Stimulated activated CD4-positive, alpha-beta T cell treated with anti-CD3 and anti-CD28 coated beads, Interleukin-1b, Interleukin-23, amount 100 ng/mL, for 1 hour (primary cell): ENCODE results near the gene PARL.

ENCODE experiments used
- DNase-seq, 2 donors: peaks; one replicate each; pipeline ENCODE4 v3.0.0-alpha.2; 2020; ENCODE audit warnings: low read depth in 2 of 2

Gene PARL

DNA sequence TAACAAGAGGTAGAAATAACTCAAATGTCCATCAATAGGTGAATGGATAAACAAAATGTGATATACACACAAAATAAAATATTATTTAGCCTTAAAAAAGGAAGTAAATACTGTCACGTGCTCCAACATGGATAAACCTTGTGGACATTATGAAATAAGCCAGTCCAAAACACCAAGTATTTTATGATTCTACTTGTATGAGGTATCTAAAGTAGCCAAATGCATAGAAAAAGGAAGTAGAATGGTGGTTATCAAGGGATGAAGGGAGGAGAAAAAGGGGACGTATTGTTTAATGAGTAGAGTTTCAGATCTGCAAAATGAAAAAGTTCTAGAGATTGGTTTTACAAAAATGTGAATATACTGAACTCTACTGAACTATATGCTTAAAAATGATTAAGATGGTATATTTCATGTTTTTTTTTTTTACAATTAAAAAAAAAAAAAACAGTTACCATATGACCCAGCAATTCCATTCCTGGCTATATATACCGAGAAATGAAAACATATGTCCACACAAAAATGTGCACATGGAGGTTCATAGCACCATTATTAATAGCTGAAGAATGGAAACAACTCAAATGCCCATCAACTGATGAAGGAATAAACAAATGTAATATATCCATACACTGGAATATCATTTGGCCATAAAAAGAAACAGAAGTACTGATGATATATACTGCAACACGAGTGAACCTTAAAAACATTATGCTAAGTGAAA, 30.2 kb downstream of the PARL start:
- no peak for DNase-seq

DNA sequence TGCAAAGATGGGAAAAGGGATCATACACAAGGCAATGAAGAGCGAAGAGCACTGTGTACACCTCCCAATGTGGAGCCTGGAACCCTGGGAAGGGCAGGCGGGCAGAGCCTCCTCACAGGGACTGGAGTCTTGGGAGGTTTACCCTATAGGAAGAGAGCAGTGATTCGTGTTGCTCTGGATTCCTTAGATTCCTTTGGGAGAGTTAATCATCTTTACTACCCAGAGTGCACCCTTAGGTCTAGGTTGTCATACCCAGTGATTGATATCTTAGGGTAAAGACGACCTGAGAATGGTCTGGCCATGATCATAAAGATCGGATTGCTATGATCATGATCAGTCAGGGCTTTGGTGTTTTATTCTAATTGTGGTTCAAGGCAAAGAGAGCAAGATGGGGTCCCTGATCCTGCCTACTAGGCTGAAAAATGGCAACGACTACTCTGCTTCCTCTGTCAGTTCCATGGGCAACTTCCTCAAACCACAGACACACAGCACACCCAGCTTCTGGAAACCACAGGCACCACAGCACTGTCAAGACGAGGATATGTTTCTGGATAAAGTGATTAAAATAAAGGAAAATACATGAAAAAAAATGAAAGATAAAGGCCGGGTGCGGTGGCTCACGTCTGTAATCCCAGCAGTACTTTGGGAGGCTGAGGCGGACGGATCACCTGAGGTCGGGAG, 38.9 kb downstream of the PARL start:
- DNase-seq = no peak

DNA sequence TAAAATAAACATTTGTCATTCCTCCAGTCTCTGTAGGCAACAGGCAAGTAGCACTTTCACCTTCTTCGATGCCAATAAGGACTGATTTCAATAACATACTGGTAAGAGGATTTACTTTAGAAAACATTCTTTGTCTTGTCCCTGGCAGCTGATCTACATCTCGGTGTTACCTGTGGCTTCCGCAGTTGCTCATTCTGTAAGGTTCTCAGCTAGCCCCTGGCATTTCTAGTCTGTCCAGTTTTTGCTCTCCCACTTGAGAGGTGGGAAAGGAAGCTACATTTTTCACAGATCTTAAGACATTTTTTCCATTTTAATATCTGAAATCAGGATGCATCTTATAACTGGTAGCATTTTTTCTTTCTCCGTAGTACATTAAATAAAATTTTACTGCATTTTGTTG, 39.6 kb downstream of the PARL start:
- no peak for DNase-seq

DNA sequence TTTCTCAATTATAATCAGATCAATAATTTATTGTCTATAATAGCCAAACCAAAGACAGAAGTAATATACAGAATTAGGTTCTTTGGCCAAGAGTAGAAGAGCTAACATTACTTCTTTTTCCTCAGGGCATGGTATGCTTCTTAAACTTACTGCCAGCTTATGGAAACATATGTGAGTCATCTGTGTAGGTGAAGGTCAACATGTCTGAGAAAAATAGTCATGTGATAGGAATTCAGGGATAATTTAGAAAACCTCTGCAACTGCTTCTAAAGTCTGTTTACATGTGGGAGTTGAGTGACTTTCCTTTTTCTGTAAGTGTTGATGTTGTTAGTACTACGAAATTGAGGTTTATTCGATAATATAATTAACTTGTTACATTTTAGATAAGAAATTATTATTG, 40.1 kb downstream of the PARL start:
- DNase-seq = no peak

DNA sequence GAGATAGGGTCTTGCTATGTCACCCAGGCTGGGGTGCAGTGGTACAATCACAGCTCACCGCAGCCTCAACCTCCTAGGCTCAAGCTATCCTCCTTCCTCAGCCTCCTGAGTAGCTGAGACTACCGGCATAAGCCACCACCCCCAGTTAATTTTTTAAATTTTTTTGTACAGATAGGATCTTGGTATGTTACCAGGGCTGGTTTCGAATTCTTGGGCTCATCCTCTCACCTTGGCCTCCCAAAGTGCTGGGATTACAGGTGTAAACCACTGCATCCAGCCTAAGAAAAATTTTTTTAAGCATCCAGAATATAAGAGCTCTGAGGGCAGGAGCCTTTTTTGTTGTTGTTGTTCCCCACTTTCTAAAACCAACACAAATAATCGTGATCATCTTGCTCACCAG, 44.9 kb downstream of the PARL start:
- no peak for DNase-seq

DNA sequence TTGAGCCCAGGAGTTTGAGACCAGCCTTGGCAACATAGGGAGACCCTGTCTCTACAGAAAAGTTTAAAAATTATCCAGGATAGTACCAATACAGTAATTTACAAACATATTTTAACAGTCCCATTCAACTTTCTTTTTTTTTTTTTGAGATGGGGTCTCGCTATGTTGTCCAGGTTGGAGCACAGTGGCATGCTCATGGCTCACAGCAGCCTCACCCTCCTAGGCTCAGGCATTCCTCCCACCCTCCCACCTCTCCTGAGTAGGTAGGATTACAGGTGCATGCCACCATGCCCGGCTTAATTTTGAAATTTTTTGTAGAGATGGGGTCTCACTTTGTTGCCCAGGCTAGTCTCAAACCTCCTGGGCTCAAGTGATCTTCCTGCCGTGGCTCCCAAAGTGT, 46.8 kb downstream of the PARL start:
- DNase-seq = no peak

DNA sequence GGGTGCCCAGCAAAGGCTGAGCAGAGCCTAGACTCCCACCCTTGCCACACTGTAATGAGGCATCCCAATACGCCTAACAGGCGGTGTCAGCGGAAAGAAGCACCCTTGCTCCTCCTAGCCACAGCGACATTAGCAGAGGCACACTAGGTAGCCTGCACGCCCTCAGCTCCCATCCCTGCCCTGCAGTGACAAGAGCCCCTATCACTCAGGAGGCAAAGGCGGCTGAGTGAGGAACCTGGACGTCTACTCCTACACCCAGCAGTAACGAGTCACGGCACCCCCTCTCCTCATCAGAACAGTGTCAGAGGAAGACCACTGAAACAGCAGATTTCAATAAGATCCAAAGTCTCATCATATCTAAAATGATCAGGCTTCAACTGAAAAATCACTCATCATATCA, 47.3 kb downstream of the PARL start:
- DNase-seq = no peak

DNA sequence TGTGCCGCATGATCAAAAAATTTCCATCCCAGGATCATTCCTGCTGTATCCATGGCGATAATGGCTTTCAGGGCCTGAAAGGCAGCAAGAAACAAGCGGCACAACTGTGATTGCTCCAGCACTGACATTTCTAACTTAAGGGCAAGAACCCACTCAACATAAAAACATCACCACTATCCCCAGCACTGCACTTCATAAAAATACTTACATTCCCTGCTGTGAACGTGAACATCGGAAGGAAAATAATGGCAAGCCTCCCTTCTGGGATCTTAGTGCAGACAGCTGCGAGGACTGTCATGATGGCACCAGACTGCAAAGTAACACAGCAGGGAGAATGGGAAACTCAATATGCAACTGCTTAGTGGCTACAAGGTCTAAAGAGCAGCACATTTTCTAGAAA, 51.2 kb downstream of the PARL start:
- no peak for DNase-seq

DNA sequence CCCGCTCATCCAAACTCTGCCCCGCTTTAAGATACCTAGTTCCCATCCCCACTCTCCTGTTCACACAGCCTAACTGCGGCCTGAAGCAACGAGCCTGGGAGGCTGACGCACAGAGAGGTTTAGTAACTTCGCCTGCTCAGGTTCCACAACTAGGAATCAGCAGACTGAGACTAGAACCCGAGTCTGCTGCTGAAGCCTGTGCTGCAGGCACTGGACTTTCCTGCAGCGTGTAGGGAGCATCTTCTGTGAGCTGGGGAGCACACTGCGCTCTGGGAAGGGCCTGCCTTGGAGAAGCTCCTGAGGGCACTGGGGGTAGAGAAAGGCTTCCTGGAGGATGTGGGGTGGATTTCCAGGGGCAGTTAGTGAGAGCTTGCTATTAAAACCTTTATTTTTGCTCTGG, 54.5 kb downstream of the PARL start:
- DNase-seq = no peak

DNA sequence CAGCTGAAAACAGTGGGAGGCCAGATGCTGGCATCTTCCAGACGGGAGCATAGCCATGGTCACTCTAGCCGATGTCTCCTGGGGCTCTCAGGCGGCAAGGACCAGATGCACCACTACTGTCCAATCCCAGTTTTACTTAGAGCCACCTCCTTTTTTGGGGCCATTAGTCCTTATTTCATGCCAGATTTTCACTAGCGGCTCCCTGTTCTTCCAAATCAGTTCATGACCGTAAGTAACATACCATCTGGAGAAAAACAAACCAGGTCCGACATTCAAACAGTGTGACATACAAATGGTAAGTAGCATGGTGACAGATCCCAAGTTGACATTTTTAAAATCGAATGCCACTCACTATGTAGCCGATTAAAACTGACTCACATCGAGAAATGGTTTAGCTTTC, 55.2 kb downstream of the PARL start:
- no peak for DNase-seq

DNA sequence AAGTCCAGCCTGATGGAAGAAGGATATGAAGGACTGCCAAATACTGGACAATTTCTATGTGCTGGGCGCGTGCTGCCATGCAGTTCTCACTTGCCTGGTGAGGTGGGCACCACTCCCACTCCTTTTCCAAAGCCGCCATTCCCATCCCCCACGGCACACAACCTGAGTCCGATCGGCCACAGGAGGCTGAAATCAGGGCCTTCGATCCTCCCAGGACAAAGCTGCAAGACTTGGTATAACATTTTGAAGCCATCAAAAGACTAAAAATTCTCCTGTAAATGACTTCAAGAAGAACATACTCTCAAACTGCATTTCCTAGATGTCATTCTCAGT, 56.2 kb downstream of the PARL start:
- no peak for DNase-seq

DNA sequence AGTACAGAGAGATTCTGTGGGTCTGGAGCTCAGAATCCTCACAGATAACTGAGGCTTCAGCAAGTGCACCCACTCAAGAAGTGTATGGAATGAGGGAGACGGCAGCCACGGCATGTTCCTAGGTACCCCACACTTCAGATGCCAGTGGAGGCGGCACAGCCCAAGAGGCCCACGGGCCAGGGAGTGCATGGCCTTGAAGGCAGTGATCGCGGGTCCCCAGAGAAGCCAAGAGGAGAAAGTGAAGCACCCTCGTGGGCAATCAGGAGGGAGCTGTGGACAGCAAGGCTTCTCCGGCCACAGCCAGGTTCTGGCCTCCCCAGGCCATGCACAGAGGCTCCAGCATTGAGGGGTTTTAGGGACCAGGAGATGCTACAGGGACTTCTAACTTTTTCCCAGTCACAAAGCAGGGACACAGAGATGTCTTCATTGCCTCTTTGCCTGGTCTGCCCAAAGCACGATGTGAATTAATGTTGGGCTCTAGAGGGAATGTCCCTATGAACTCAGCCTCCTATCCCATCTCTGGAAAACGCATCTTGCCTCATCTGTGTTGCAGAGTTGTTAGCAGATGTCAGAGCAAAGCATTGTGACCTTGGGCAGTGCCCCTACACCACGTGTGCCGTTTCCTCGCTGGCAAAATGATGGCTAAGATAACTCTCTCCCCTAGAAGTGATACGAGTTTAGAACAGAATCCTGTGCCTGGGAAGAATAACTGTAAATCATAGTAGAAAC, 56.7 kb downstream of the PARL start:
- no peak for DNase-seq

DNA sequence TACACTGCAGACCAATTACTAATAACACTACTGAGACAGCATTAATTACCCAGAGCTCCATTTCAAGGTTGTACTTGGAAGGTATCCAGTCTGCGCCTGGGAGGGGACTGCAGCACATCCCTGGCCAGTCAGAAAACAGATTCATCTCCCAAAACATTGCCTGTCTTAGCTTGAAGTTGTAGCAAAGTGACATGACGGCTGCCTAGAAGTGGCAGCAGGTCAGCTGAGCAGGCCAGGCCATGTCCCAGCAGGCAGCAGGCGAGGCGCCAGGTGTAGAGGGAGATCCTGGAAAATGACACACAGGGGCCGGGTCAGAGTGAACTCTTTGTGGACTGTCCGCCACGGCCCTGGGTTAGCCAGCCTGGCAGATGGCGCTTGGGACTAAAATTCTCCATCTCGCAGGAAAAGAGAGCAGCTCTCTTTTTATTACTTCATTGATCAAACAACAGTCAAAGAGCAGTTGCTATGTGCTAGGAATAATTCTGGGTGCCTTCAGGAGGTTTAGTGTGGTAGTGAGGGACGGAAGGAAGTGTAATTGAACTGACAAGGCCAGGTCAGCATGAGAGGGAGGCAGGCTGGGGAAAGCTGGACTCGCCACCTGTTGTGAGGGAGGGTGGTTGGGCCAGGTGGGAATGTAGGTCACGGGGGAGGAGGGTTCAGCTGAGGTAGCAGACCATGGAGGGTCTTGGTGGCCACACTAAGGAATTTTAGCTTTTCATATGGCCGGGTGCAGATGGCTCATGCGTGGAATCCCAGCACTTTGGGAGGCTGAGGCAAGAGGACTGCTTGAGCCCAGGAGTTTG, 58.0 kb downstream of the PARL start:
- DNase-seq = no peak

DNA sequence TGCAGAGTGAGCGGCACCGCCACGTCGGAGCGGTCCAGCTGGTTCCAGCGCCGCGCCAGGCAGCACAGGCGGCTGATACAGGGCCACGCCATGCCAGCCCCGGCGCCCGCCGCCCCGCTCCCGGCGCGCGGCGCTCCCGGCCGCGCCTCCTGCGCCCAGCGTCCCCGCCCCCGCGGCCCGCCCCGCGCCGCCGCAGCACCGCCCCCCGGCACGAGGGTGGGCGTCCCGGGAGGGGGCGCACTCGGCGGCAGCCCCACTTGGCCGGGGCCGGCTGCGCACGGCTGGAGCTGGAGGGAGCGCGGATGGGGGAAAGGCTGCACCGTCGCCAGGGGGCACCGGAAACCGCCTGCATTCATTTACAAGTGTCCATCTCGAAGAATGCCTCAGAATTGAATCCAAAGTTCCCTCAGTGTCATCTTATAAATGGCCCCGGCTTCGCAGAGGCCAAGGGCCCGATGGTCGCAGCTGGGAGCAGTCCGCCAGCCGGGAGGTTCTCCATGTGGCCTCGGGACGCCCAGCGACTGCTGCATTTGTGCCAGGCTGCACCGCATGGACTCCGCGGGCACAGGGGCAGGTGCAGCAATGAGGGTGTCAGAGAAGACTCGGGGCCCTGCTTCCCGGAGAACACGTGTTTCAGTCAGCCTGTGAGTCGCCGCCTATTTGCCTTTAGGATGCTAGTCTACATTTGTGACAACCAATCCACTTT, 59.1 kb downstream of the PARL start, which contains the start of gene MAP6D1:
Gene MAP6D1 (minus strand): TSS at position 122 of the 706 bp plus-strand sequence. CDS start 30 bp downstream, at position 92.
- peak in 1 of 2 donors; percentile 21 for DNase-seq

DNA sequence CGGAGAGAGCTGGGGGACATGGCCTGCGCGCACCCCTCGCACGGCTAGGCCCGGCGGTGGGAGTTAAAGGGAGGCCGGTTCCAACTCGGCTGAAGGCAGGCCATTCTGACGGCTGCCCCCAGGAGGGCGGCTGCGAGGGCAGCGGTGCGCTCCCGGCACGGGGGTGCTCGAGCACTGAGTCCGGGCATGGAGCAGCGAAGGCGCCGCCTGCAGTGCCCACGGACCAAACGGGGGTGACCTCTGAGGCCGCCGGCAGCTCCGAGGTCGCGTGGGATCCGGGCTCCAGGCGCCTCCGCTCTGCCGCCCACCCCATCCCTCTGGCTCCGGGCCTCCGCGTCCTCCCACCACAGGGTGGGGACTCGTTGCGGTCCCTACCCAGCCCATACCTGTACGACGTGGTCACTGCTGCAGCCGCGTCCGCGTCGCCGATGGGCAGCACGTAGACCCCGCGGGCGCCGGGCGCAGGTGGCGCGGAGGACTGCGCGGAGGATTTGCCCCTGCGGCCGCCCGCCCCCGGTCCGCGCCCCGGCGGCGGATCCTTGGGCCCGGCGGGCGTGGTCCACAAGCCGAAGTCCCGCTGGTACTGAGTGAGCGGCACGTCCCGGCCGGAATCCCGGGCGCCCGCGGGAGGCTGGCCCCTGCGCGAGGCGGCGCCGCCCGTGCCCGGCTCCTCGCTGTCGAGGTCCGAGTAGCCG, 59.8 kb downstream of the PARL start:
- no peak for DNase-seq

DNA sequence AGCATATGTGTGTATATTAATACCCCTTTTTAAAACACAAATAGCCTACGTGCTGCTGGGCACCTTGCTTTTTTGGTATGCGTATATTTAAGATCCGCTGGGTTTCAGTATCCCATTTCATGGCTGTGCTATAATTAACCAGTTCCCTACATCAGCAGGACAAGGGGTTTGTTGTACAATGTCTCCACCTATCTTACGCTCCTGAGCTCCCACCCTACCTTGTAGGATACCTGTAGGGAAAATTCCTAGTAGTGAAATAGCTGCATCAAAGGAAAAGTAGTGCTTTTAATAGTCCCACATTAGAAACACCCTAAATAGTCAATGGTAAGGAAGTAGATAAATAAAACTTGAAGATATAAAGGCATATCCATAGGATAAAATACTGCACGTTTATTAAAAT, 60.7 kb downstream of the PARL start:
- DNase-seq = no peak

DNA sequence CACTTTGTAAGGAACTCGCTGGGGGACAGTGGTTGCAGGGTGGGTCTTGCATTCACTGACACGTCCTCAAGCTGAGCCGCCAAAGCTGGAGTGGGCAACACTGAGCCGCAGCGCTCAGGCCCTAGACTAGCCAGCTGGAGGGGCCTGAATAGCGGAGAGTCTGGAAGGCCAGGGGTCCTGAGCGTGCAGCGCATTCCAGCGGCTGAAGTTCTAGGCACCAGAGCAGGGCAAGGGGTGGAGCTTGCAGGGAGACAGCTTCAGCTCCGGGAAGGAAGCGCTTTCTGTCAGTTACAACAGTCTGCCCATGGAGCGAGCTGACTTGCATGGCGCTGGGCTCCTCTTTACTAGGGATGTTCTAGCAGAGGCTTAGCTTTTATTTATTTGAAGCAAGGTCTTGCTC, 62.0 kb downstream of the PARL start:
- DNase-seq = no peak

DNA sequence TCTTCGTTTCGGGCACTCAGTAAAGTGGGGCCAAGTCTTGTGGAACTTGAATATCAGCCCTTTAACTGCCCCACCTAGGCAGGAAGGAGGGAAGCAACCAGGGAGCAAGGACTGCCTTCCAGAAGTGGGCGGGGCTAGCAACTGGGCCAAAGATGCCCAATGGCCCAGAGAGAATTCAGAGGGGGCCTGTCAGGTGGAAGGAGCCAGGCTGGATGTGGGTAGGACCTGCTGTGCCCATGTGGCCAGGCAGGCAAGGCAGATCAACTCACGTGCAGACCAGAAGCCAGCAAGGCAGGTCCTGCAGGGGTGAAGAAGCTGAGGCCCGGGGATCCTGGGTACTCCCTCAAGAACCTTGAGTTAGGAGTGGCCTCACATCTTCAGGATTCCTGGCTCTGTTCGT, 64.8 kb downstream of the PARL start:
- DNase-seq = no peak

DNA sequence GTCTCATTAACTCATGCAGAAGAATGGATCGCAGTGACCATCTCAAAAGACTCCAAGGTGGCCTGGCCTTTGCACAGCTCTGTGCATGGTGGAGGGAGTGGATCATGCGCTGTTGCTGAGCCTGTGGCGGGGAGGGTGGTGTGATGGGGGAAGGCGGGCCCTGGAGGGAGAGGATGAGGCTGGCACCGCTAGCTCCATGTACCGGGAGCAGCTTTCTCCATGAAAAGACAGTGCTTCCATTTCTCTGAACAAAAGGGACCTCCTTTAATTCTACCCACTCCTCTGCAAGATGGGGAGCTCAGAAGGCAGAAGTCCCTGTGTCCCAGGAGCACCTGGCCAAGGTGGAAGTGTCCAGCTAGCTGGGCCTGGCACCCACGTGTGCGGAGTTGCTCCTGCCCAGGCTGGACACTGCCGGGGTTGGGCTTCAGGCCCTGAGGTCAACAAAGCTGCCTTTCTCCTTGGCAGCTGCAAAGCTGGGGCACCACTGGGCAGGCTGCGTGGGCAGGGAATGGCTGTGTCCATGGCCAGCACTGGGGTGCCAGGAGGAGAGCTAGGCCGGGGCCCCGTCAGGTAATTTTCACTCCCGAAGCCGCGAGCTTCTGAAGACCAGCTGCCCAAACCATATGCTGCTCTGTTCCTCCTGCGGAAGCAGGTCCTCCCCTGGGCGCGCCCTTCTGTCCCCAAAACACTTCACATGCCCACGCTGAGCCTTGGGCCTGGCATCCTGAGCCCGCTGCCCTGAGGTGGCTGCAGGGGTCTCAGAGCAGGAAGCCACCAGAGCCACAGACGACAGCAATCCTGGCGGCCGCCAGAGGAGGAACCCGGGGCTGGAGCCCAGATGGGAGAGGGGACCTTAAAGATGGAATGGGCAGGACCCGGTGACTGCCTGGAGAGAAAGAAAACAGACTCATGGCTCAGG, 65.7 kb downstream of the PARL start:
- no peak for DNase-seq

DNA sequence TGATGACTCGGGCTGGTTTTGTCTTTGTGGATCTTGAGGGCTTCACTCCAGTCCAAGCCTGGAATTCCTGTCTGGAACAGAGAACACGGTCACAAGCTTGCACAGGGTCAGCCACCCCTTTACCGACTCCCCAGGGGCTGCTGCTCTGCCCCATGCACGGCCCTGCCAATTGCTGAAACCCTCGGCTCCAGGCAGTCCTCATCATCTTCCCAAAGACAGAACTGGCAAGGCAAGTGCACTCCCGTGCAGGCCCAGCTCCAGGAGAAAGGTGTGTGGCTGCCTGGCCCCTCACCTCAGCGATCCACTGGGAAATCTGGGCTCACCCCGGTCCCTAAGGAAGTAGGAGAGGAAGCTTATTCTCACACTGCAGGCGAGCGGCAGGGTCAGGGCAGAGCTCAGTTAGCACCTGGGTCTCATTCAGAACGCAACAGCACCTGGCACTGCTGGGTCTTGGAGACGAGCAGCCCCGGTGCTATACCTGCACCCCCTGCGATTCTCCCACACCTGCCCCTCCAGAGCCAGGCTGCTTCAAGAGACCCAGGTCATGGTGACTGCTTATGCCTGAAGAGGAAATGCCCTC, 66.5 kb downstream of the PARL start:
- DNase-seq = no peak
